Measurements from ENCODE around the gene BEND2.
"Not testable (repeated sequence)": the region's sequence is repeated elsewhere in the genome, so short reads cannot be mapped to it uniquely, and the experiment has no call there.

BEND2 gene

GRCh38 chrX:18220786-18221185 is at the start of gene BEND2:
Gene BEND2 (minus strand): TSS chrX:18220886. CDS start chrX:18220750, 136 bp downstream.
- peaks cover 3% of the 10 kb centered on the region for H3K27me3 ChIP-seq (replicated peaks; ENCODE audit: control insufficient read depth, insufficient read depth, low read length)
- H3K9ac ChIP-seq (ENCODE audit: low read length) = no peak within 1 kb of the TSS
- H3K9me3 ChIP-seq (ENCODE audit: control insufficient read depth, low read length) = peaks cover 6% of the 10 kb centered on the region
- DNase-seq (ENCODE audit: low read depth) = no peak
- no peaks in the 10 kb centered on the region for H3K4me1 ChIP-seq (ENCODE audit: control insufficient read depth, insufficient read depth, low read length)
- H3K36me3 ChIP-seq (ENCODE audit: control insufficient read depth, insufficient read depth, low read length, severe bottlenecking) = no peaks in the 10 kb centered on the region
- H3K4me3 ChIP-seq (ENCODE audit: low read length) = no peak within 1 kb of the TSS

GRCh38 chrX:18255059-18255458 is 34.4 kb upstream of the BEND2 start:
- H3K36me3 ChIP-seq (ENCODE audit: control insufficient read depth, insufficient read depth, low read length, severe bottlenecking) = no peaks in the 10 kb centered on the region

GRCh38 chrX:18252644-18253359 is 32.1 kb upstream of the BEND2 start:
- Histone ChIP-seq H3K36me3 (ENCODE audit: control insufficient read depth, insufficient read depth, low read length, severe bottlenecking) (no peaks in the 10 kb centered on the region), H3K9ac (ENCODE audit: low read length) (no peak overlapping the region), H3K27me3 (replicated peaks; ENCODE audit: control insufficient read depth, insufficient read depth, low read length) (no peaks in the 10 kb centered on the region), H3K4me1 (ENCODE audit: control insufficient read depth, insufficient read depth, low read length) (no peaks in the 10 kb centered on the region), H3K9me3 (ENCODE audit: control insufficient read depth, low read length) (no peaks in the 10 kb centered on the region), H3K4me3 (ENCODE audit: low read length) (no peak overlapping the region)
- DNase-seq (ENCODE audit: low read depth) = no peak

More at GRCh38 chrX:18255059-18255458, 34.4 kb upstream of the BEND2 start:
- Histone ChIP-seq H3K4me3 (ENCODE audit: low read length) (no peak overlapping the region), H3K9ac (ENCODE audit: low read length) (no peak overlapping the region), H3K9me3 (ENCODE audit: control insufficient read depth, low read length) (no peaks in the 10 kb centered on the region), H3K27me3 (replicated peaks; ENCODE audit: control insufficient read depth, insufficient read depth, low read length) (no peaks in the 10 kb centered on the region), H3K4me1 (ENCODE audit: control insufficient read depth, insufficient read depth, low read length) (no peaks in the 10 kb centered on the region)
- no peak for DNase-seq (ENCODE audit: low read depth)

GRCh38 chrX:18229646-18230045 is 9.0 kb upstream of the BEND2 start:
- peaks cover 12% of the 10 kb centered on the region for H3K27me3 ChIP-seq (replicated peaks; ENCODE audit: control insufficient read depth, insufficient read depth, low read length)
- not testable (repeated sequence) for H3K4me3 ChIP-seq (ENCODE audit: low read length); DNase-seq (ENCODE audit: low read depth); H3K4me1 ChIP-seq (ENCODE audit: control insufficient read depth, insufficient read depth, low read length); H3K36me3 ChIP-seq (ENCODE audit: control insufficient read depth, insufficient read depth, low read length, severe bottlenecking); H3K9me3 ChIP-seq (ENCODE audit: control insufficient read depth, low read length); H3K9ac ChIP-seq (ENCODE audit: low read length)

- H3K27me3 ChIP-seq (replicated peaks; ENCODE audit: control insufficient read depth, insufficient read depth, low read length) = peaks cover 12% of the 10 kb centered on the region
Observed at GRCh38 chrX:18228069-18228468, 7.4 kb upstream of the BEND2 start.

GRCh38 chrX:18227458-18227857 is 6.8 kb upstream of the BEND2 start:
- DNase-seq (ENCODE audit: low read depth) = no peak
- Histone ChIP-seq H3K27me3 (replicated peaks; ENCODE audit: control insufficient read depth, insufficient read depth, low read length) (peaks cover 12% of the 10 kb centered on the region), H3K36me3 (ENCODE audit: control insufficient read depth, insufficient read depth, low read length, severe bottlenecking) (no peaks in the 10 kb centered on the region), H3K4me3 (ENCODE audit: low read length) (no peak overlapping the region), H3K4me1 (ENCODE audit: control insufficient read depth, insufficient read depth, low read length) (no peaks in the 10 kb centered on the region), H3K9ac (ENCODE audit: low read length) (no peak overlapping the region), H3K9me3 (ENCODE audit: control insufficient read depth, low read length) (no peaks in the 10 kb centered on the region)

More at GRCh38 chrX:18228069-18228468, 7.4 kb upstream of the BEND2 start:
- DNase-seq (ENCODE audit: low read depth) = no peak
- no peaks in the 10 kb centered on the region for H3K36me3 ChIP-seq (ENCODE audit: control insufficient read depth, insufficient read depth, low read length, severe bottlenecking)
- no peaks in the 10 kb centered on the region for H3K9me3 ChIP-seq (ENCODE audit: control insufficient read depth, low read length)
- H3K4me1 ChIP-seq (ENCODE audit: control insufficient read depth, insufficient read depth, low read length) = no peaks in the 10 kb centered on the region
- H3K4me3 ChIP-seq (ENCODE audit: low read length) = no peak overlapping the region
- H3K9ac ChIP-seq (ENCODE audit: low read length) = no peak overlapping the region

- DNase-seq (ENCODE audit: low read depth) = peak; percentile 30
- Histone ChIP-seq H3K9ac (ENCODE audit: low read length) (no peak overlapping the region), H3K4me1 (ENCODE audit: control insufficient read depth, insufficient read depth, low read length) (no peaks in the 10 kb centered on the region), H3K27me3 (replicated peaks; ENCODE audit: control insufficient read depth, insufficient read depth, low read length) (peaks cover 7% of the 10 kb centered on the region), H3K36me3 (ENCODE audit: control insufficient read depth, insufficient read depth, low read length, severe bottlenecking) (no peaks in the 10 kb centered on the region), H3K4me3 (ENCODE audit: low read length) (no peak overlapping the region), H3K9me3 (ENCODE audit: control insufficient read depth, low read length) (no peaks in the 10 kb centered on the region)
Observed at GRCh38 chrX:18210470-18210869, 10.2 kb downstream of the BEND2 start.

- Histone ChIP-seq H3K4me1 (ENCODE audit: control insufficient read depth, insufficient read depth, low read length) (no peaks in the 10 kb centered on the region), H3K36me3 (ENCODE audit: control insufficient read depth, insufficient read depth, low read length, severe bottlenecking) (no peaks in the 10 kb centered on the region), H3K27me3 (replicated peaks; ENCODE audit: control insufficient read depth, insufficient read depth, low read length) (peaks cover 13% of the 10 kb centered on the region), H3K9ac (ENCODE audit: low read length) (no peak overlapping the region), H3K9me3 (ENCODE audit: control insufficient read depth, low read length) (peaks cover 3% of the 10 kb centered on the region), H3K4me3 (ENCODE audit: low read length) (no peak overlapping the region)
- DNase-seq (ENCODE audit: low read depth) = no peak
Observed at GRCh38 chrX:18206657-18207056, 14.0 kb downstream of the BEND2 start.

- H3K36me3 ChIP-seq (ENCODE audit: control insufficient read depth, insufficient read depth, low read length, severe bottlenecking) = no peaks in the 10 kb centered on the region
- H3K9me3 ChIP-seq (ENCODE audit: control insufficient read depth, low read length) = peaks cover 3% of the 10 kb centered on the region
- no peaks in the 10 kb centered on the region for H3K4me1 ChIP-seq (ENCODE audit: control insufficient read depth, insufficient read depth, low read length)
- H3K27me3 ChIP-seq (replicated peaks; ENCODE audit: control insufficient read depth, insufficient read depth, low read length) = peaks cover 13% of the 10 kb centered on the region
- H3K9ac ChIP-seq (ENCODE audit: low read length) = no peak overlapping the region
- H3K4me3 ChIP-seq (ENCODE audit: low read length) = no peak overlapping the region
- DNase-seq (ENCODE audit: low read depth) = no peak
Observed at GRCh38 chrX:18203631-18204030, 17.1 kb downstream of the BEND2 start.

- Histone ChIP-seq H3K4me3 (ENCODE audit: low read length) (no peak overlapping the region), H3K36me3 (ENCODE audit: control insufficient read depth, insufficient read depth, low read length, severe bottlenecking) (no peaks in the 10 kb centered on the region), H3K9me3 (ENCODE audit: control insufficient read depth, low read length) (peaks cover 4% of the 10 kb centered on the region), H3K4me1 (ENCODE audit: control insufficient read depth, insufficient read depth, low read length) (no peaks in the 10 kb centered on the region), H3K9ac (ENCODE audit: low read length) (no peak overlapping the region), H3K27me3 (replicated peaks; ENCODE audit: control insufficient read depth, insufficient read depth, low read length) (peaks cover 4% of the 10 kb centered on the region)
- no peak for DNase-seq (ENCODE audit: low read depth)
Observed at GRCh38 chrX:18194688-18195087, 26.0 kb downstream of the BEND2 start.

- no peak for DNase-seq (ENCODE audit: low read depth)
- H3K4me3 ChIP-seq (ENCODE audit: low read length) = no peak overlapping the region
- H3K27me3 ChIP-seq (replicated peaks; ENCODE audit: control insufficient read depth, insufficient read depth, low read length) = peaks cover 10% of the 10 kb centered on the region
- H3K4me1 ChIP-seq (ENCODE audit: control insufficient read depth, insufficient read depth, low read length) = no peaks in the 10 kb centered on the region
- H3K9me3 ChIP-seq (ENCODE audit: control insufficient read depth, low read length) = peaks cover 10% of the 10 kb centered on the region
- H3K9ac ChIP-seq (ENCODE audit: low read length) = no peak overlapping the region
- no peaks in the 10 kb centered on the region for H3K36me3 ChIP-seq (ENCODE audit: control insufficient read depth, insufficient read depth, low read length, severe bottlenecking)
Observed at GRCh38 chrX:18179446-18179845, 41.2 kb downstream of the BEND2 start.

GRCh38 chrX:18174971-18175370 is 45.7 kb downstream of the BEND2 start:
- H3K9ac ChIP-seq (ENCODE audit: low read length) = no peak overlapping the region

More at GRCh38 chrX:18174971-18175370, 45.7 kb downstream of the BEND2 start:
- H3K36me3 ChIP-seq (ENCODE audit: control insufficient read depth, insufficient read depth, low read length, severe bottlenecking) = no peaks in the 10 kb centered on the region
- no peak overlapping the region for H3K4me3 ChIP-seq (ENCODE audit: low read length)
- H3K27me3 ChIP-seq (replicated peaks; ENCODE audit: control insufficient read depth, insufficient read depth, low read length) = peaks cover 21% of the 10 kb centered on the region
- DNase-seq (ENCODE audit: low read depth) = no peak
- no peaks in the 10 kb centered on the region for H3K9me3 ChIP-seq (ENCODE audit: control insufficient read depth, low read length)
- H3K4me1 ChIP-seq (ENCODE audit: control insufficient read depth, insufficient read depth, low read length) = no peaks in the 10 kb centered on the region
